Putamen (tissue), 1 donor: ENCODE results near the gene AHCY.
A peak's percentile ranks its signal among the peaks of the same experiment; 100 is the strongest.
"Not testable (repeated sequence)": the region's sequence is repeated elsewhere in the genome, so short reads cannot be mapped to it uniquely, and the experiment has no call there.

ENCODE experiments used
- DNase-seq: peaks from one replicate; pipeline ENCODE4 v3.0.0-alpha.2; 2016; ENCODE audit warnings: low spot score

The AHCY gene

GRCh38 chr20:34322267-34323105, 19.3 kb upstream of the AHCY start:
- DNase-seq, result no peak

- DNase-seq, result no peak
Observed at GRCh38 chr20:34320861-34321260, 17.7 kb upstream of the AHCY start.

GRCh38 chr20:34318609-34319443, 15.7 kb upstream of the AHCY start:
- DNase-seq, result no peak

- DNase-seq, result no peak
Observed at GRCh38 chr20:34316196-34316814, 13.2 kb upstream of the AHCY start.

- DNase-seq, result no peak
Observed at GRCh38 chr20:34315236-34315635, 12.1 kb upstream of the AHCY start.

- peak; percentile 91 for DNase-seq
Observed at GRCh38 chr20:34312544-34313217, 9.5 kb upstream of the AHCY start.

GRCh38 chr20:34312024-34312460, 8.9 kb upstream of the AHCY start:
- DNase-seq, result no peak

GRCh38 chr20:34311118-34312023, 8.2 kb upstream of the AHCY start:
- DNase-seq, result no peak

- DNase-seq, result no peak
Observed at GRCh38 chr20:34310481-34311117, 7.4 kb upstream of the AHCY start.

GRCh38 chr20:34309691-34310090, 6.5 kb upstream of the AHCY start:
- DNase-seq, result no peak

- no peak for DNase-seq
Observed at GRCh38 chr20:34305333-34306230, 2.4 kb upstream of the AHCY start.

GRCh38 chr20:34302312-34302722, 838 bp downstream of the AHCY start:
- no peak for DNase-seq

- DNase-seq, result no peak
Observed at GRCh38 chr20:34301587-34302311, 1.4 kb downstream of the AHCY start.

GRCh38 chr20:34300809-34301586, 2.2 kb downstream of the AHCY start:
- DNase-seq, result no peak

GRCh38 chr20:34300256-34300806, 2.8 kb downstream of the AHCY start:
- no peak for DNase-seq

GRCh38 chr20:34299556-34300255, 3.4 kb downstream of the AHCY start:
- DNase-seq, result no peak

- DNase-seq, result not testable (repeated sequence)
Observed at GRCh38 chr20:34298294-34298784, 4.8 kb downstream of the AHCY start.
